K562 (cell line): ENCODE results near the gene HIRIP3. TPM values are rescaled to one million over a fixed set of nuclear protein-coding genes. Genes with fewer than 3 reads are reported as not detected.

Experiments
- BCL6 ChIP-seq: fragments of 250-450 bp; sonication (Bioruptor Pico); IDR thresholded peaks from 2 replicates; pipeline ENCODE4 v1.4.0; 2020
- BRD9 ChIP-seq: fragments of 450-650 bp; IDR thresholded peaks from 2 replicates; pipeline ENCODE4 v1.6.1; 2018; ENCODE audit warnings: low read depth; ENCODE audit not compliant: partially characterized antibody
- ELF1 ChIP-seq: fragments of 200-800 bp; sonication (Bioruptor generic); IDR thresholded peaks from 2 replicates; pipeline ENCODE4 v1.6.1; 2016; ENCODE audit warnings: missing genetic modification characterization, missing compliant biosample characterization
- HDAC8 ChIP-seq: fragments of 450-650 bp; IDR thresholded peaks from 2 replicates; pipeline ENCODE4 v1.6.1; 2016; ENCODE audit warnings: mild to moderate bottlenecking, missing genetic modification characterization, moderate library complexity, missing compliant biosample characterization
- HMGN3 ChIP-seq: IDR thresholded peaks from 2 replicates; pipeline ENCODE4 v1.6.1; 2011; ENCODE audit warnings: borderline replicate concordance, low read depth, mild to moderate bottlenecking, mixed read lengths, low read length; ENCODE audit not compliant: insufficient read length; ENCODE audit errors: extremely low read depth
- HNRNPUL1 ChIP-seq: fragments of 200-400 bp; formaldehyde crosslinking; IDR thresholded peaks from 2 replicates; pipeline ENCODE4 v1.6.1; 2017; ENCODE audit warnings: low read length
- KAT2B ChIP-seq: IDR thresholded peaks from one replicate; pipeline ENCODE4 v1.6.1; 2012; ENCODE audit warnings: low read depth, mild to moderate bottlenecking, control low read depth, inconsistent platforms, low read length, moderate library complexity
- MEF2D ChIP-seq: conservative IDR thresholded peaks from 2 replicates; pipeline ENCODE4 v1.6.1; 2016; ENCODE audit warnings: low read depth, missing genetic modification characterization, missing compliant biosample characterization
- POLR2A ChIP-seq: fragments of 450-650 bp; conservative IDR thresholded peaks from 2 replicates; pipeline ENCODE4 v1.6.1; 2016
- RAD21 ChIP-seq, 2 experiments: fragments of 250-450 bp in 1 of 2; fragments of 450-650 bp in 1 of 2; sonication (Bioruptor Pico) in 1 of 2; formaldehyde crosslinking in 1 of 2; IDR thresholded peaks in 1 of 2; conservative IDR thresholded peaks in 1 of 2; 2 replicates each; pipeline versions ENCODE4 v1.4.0 to v1.8.0; 2020 to 2022; ENCODE audit warnings: mild to moderate bottlenecking in 2 of 2, moderate library complexity in 1 of 2
- SMARCC2 ChIP-seq: fragments of 450-650 bp; IDR thresholded peaks from 2 replicates; pipeline ENCODE4 v1.6.1; 2017; ENCODE audit warnings: antibody characterized with exemption, moderate library complexity, mild to moderate bottlenecking, low read depth
- TCF3 ChIP-seq: sonication (generic); formaldehyde crosslinking; IDR thresholded peaks from 2 replicates; pipeline ENCODE4 v1.4.0; 2020; ENCODE audit warnings: mild to moderate bottlenecking, missing genetic modification reagents
- TCFL5 ChIP-seq: fragments of 250-450 bp; sonication (Bioruptor Pico); conservative IDR thresholded peaks from 2 replicates; pipeline ENCODE4 v1.6.1; 2021; ENCODE audit warnings: mild to moderate bottlenecking, moderate library complexity, matching md5 sums
- TEAD1 ChIP-seq, 2 experiments: fragments of 450-650 bp in 1 of 2; sonication (generic) in 1 of 2; formaldehyde crosslinking; IDR thresholded peaks; 2 replicates each; pipeline versions ENCODE4 v1.4.0 to v1.8.0; 2020 to 2022; ENCODE audit warnings: mild to moderate bottlenecking in 2 of 2, missing genetic modification reagents in 1 of 2
- ZNF224 ChIP-seq: sonication (generic); formaldehyde crosslinking; IDR thresholded peaks from 2 replicates; pipeline ENCODE4 v1.8.0; 2022; ENCODE audit warnings: mild to moderate bottlenecking, missing genetic modification reagents
- polyA plus RNA-seq, 8 experiments: library from polyadenylated mRNA; depleted of rRNA in 4 of 8; stranded (reverse) in 5 of 8; unstranded in 3 of 8; fragments of >200 nt; fragmentation: Nextera tagmentation in 2 of 8; fragmentation: Illumina TruSeq in 1 of 8; extraction: Ambion mirVana in 2 of 8; extraction: Trizol in 1 of 8; gene quantifications; 2 replicates each; pipeline versions ENCODE4 v1.2.1 to v1.2.3, GENCODE V29; 2011 to 2014; ENCODE audit warnings: inconsistent platforms in 1 of 8, missing spikeins in 1 of 8
- total RNA-seq, 7 experiments: library from RNA; depleted of rRNA in 6 of 7; stranded (reverse); fragments of >200 nt in 6 of 7; fragmentation: Illumina TruSeq in 2 of 7; extraction: Trizol in 2 of 7; gene quantifications; 2 replicates each; pipeline versions ENCODE4 v1.2.1 to v1.2.3, GENCODE V29; 2011 to 2021; ENCODE audit warnings: low replicate concordance in 1 of 7
- TF ChIP-seq, protein P1 (sequence below), 2 experiments: IDR thresholded peaks in 1 of 2; conservative IDR thresholded peaks in 1 of 2; 2 replicates each; pipeline ENCODE4 v1.6.1; 2016; ENCODE audit warnings: low read depth in 2 of 2, mild to moderate bottlenecking in 1 of 2, missing compliant biosample characterization in 1 of 2, missing genetic modification characterization in 1 of 2, moderate library complexity in 1 of 2
- TF ChIP-seq, protein P2 (sequence below): conservative IDR thresholded peaks from 2 replicates; pipeline ENCODE4 v1.6.1; 2011; ENCODE audit warnings: low read depth, mild to moderate bottlenecking, low read length; ENCODE audit not compliant: control insufficient read depth
- TF ChIP-seq, protein P3 (sequence below): fragments of 450-650 bp; IDR thresholded peaks from 2 replicates; pipeline ENCODE4 v1.7.1; 2018; ENCODE audit warnings: mild to moderate bottlenecking, low read depth; ENCODE audit not compliant: partially characterized antibody
- TF ChIP-seq, protein P4 (sequence below), 3 experiments: fragments of 200-800 bp in 1 of 3; sonication (Bioruptor generic) in 1 of 3; sonication (generic) in 1 of 3; formaldehyde crosslinking in 1 of 3; IDR thresholded peaks; 2 replicates each; pipeline versions ENCODE4 v1.6.1 to v1.8.0; 2016 to 2022; ENCODE audit warnings: mild to moderate bottlenecking in 2 of 3, missing compliant biosample characterization in 2 of 3, missing genetic modification characterization in 2 of 3, missing genetic modification reagents in 1 of 3

Gene HIRIP3
- total and polyA plus RNA-seq, 9 of the 15 experiments (the other 6 are each of a cell fraction or from before 2014, with no cell fraction given) = 3.3 to 38.2 (median 18.2) TPM

DNA sequence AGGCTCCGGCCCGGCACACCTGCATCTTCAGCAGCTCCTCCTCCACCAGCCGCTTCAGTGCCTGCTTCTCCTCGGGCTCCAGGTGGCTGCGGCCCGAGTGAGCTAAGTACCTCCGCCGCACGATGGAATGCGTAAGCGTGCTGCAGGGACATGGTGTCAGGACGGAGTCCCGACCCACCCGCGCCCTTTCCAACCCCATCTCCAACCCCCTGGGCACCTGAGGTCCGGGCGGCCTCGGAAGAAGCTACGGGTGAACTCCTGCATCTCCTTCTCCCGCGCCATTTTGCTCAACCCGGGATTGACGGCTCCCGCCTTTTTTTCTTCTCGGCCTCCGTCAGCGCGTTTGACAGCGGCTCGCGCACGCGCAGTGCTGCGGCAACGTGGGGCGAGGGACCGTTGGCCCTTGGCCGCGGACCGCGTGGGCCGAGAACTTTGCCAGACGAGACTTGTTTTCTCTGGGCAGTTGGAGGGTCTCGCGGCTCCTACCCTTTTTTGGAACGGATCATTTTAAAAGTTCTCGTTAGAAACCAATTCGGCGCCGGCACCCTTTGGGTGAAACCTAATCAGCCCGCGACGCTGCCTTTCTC is at the start of gene HIRIP3 (continued):
- TF ChIP-seq, protein P1, sequence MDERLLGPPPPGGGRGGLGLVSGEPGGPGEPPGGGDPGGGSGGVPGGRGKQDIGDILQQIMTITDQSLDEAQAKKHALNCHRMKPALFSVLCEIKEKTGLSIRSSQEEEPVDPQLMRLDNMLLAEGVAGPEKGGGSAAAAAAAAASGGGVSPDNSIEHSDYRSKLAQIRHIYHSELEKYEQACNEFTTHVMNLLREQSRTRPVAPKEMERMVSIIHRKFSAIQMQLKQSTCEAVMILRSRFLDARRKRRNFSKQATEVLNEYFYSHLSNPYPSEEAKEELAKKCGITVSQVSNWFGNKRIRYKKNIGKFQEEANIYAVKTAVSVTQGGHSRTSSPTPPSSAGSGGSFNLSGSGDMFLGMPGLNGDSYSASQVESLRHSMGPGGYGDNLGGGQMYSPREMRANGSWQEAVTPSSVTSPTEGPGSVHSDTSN (CRISPR knock-in tag; IDR thresholded peaks at IDR 0.05; ENCODE audit: low read depth) = peak; percentile 34; the same call in 1 of the 2 replicates
- TF ChIP-seq, protein P1 (tag; conservative IDR thresholded peaks at IDR 0.05; ENCODE audit: low read depth) = 0 out of 2 replicates have a peak, but pooled peaks have one; percentile 32
- TF ChIP-seq, protein P2, sequence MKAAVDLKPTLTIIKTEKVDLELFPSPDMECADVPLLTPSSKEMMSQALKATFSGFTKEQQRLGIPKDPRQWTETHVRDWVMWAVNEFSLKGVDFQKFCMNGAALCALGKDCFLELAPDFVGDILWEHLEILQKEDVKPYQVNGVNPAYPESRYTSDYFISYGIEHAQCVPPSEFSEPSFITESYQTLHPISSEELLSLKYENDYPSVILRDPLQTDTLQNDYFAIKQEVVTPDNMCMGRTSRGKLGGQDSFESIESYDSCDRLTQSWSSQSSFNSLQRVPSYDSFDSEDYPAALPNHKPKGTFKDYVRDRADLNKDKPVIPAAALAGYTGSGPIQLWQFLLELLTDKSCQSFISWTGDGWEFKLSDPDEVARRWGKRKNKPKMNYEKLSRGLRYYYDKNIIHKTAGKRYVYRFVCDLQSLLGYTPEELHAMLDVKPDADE = peak; percentile 61; the same call in 1 of the 2 replicates
- no peak for TF ChIP-seq ELF1 (tag)
- TF ChIP-seq, protein P3, sequence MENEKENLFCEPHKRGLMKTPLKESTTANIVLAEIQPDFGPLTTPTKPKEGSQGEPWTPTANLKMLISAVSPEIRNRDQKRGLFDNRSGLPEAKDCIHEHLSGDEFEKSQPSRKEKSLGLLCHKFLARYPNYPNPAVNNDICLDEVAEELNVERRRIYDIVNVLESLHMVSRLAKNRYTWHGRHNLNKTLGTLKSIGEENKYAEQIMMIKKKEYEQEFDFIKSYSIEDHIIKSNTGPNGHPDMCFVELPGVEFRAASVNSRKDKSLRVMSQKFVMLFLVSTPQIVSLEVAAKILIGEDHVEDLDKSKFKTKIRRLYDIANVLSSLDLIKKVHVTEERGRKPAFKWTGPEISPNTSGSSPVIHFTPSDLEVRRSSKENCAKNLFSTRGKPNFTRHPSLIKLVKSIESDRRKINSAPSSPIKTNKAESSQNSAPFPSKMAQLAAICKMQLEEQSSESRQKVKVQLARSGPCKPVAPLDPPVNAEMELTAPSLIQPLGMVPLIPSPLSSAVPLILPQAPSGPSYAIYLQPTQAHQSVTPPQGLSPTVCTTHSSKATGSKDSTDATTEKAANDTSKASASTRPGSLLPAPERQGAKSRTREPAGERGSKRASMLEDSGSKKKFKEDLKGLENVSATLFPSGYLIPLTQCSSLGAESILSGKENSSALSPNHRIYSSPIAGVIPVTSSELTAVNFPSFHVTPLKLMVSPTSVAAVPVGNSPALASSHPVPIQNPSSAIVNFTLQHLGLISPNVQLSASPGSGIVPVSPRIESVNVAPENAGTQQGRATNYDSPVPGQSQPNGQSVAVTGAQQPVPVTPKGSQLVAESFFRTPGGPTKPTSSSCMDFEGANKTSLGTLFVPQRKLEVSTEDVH = peak; percentile 85
- 0 out of 2 replicates have a peak, but pooled peaks have one; percentile 53 for TF ChIP-seq HDAC8
- no peak for TF ChIP-seq POLR2A
- peak in 1 of 2 experiments; percentile 91; a peak in 2 of 4 replicates for TF ChIP-seq TEAD1 (CRISPR knock-in tag; IDR thresholded peaks at IDR 0.05)
- TF ChIP-seq BCL6 (CRISPR knock-in tag) = no peak
- TF ChIP-seq SMARCC2 = no peak
- TF ChIP-seq MEF2D (tag) = no peak
- TF ChIP-seq TCFL5 (CRISPR knock-in tag) = no peak
- no peak for TF ChIP-seq HNRNPUL1
- TF ChIP-seq ZNF224 (CRISPR knock-in tag) = no peak
- no peak for TF ChIP-seq KAT2B
- 0 out of 2 replicates have a peak, but pooled peaks have one; percentile 13 for TF ChIP-seq TCF3 (CRISPR knock-in tag)
- TF ChIP-seq, protein P4, sequence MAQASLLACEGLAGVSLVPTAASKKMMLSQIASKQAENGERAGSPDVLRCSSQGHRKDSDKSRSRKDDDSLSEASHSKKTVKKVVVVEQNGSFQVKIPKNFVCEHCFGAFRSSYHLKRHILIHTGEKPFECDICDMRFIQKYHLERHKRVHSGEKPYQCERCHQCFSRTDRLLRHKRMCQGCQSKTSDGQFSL (CRISPR knock-in tag; IDR thresholded peaks at IDR 0.05) = no peak
- TF ChIP-seq, protein P4 (tag; IDR thresholded peaks at IDR 0.05) = no peak
- no peak; a peak in 1 of 4 replicates for TF ChIP-seq RAD21 (CRISPR knock-in tag; conservative IDR thresholded peaks at IDR 0.05 in 1 of 2, IDR thresholded peaks at IDR 0.05 in 1 of 2)
- peak; percentile 48 for TF ChIP-seq HMGN3
- peak; percentile 20 for TF ChIP-seq BRD9
